ENCODE results near the gene CIROP.

Gene CIROP

DNA sequence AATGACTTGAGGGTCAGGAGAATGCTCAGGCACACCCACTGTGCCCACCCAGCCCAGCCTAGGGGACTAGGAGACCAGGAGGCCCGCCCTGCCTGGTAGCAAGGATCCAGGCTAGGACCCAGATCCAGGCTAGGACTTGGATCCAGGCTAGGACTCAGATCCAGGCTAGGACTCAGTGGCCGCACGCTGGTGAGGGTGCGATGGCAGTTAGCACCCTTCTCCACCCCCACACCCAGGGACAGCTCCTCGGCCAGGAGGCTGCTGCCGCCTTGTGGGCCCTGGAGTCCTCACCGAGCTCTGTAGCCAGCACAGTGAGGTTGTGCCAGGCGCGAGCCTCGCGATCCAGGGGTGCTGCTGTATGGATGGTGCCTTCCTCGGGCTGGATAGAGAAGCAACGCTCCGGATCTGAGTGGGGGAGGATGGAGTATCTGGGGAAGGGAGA, 52.6 kb downstream of the CIROP start:
- TF ChIP-seq, protein P1, sequence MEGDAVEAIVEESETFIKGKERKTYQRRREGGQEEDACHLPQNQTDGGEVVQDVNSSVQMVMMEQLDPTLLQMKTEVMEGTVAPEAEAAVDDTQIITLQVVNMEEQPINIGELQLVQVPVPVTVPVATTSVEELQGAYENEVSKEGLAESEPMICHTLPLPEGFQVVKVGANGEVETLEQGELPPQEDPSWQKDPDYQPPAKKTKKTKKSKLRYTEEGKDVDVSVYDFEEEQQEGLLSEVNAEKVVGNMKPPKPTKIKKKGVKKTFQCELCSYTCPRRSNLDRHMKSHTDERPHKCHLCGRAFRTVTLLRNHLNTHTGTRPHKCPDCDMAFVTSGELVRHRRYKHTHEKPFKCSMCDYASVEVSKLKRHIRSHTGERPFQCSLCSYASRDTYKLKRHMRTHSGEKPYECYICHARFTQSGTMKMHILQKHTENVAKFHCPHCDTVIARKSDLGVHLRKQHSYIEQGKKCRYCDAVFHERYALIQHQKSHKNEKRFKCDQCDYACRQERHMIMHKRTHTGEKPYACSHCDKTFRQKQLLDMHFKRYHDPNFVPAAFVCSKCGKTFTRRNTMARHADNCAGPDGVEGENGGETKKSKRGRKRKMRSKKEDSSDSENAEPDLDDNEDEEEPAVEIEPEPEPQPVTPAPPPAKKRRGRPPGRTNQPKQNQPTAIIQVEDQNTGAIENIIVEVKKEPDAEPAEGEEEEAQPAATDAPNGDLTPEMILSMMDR (IDR thresholded peaks at IDR 0.05), result no peak

DNA sequence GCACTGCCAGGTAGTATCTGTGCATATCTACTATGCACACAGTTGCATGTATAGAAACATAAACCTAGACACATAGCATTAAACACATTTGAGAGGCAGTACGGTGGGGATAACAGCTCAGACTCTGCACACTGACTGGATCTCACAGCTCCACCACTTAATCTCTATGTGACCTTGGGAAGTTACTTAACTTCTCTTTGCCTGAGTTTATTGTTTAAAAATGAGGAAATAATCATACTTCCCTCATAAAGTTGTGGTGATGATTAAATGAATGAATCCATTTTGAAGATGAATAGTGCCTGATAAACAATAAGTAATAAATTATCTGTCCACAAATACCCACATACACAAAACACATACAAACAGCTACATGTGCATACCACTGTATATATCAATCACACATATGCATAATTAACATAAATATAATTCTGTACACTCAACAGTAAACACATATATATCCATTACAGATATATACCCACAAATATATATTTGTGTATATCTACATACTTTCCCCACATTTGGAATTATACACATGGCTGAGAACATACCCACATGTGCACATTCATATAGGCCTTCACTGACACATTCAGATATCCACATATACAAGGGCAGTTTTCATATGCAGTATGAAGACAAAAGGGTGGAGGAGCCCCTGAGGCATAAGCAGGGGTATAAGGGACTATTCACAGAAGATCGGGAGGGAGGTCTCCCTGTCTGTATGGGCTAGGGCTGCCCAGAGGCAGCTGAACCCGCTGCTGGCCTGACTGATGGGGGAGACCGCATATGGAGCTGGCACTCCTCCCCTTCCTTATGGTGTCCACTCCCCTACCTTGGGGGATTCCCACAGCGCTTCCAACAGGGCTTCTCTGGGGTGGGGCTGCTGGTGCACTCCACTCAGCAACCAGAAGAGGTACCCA, 53.4 kb downstream of the CIROP start:
- TF ChIP-seq, protein P1 (IDR thresholded peaks at IDR 0.05), result no peak
